GM19099 (cell line): Measurements from ENCODE around the gene COL23A1.

Source experiments
- POLR2A ChIP-seq: IDR thresholded peaks from 3 replicates; pipeline ENCODE4 v1.6.1; 2011; ENCODE audit warnings: low read depth; ENCODE audit not compliant: insufficient read length; ENCODE audit errors: extremely low read depth

Gene COL23A1

DNA sequence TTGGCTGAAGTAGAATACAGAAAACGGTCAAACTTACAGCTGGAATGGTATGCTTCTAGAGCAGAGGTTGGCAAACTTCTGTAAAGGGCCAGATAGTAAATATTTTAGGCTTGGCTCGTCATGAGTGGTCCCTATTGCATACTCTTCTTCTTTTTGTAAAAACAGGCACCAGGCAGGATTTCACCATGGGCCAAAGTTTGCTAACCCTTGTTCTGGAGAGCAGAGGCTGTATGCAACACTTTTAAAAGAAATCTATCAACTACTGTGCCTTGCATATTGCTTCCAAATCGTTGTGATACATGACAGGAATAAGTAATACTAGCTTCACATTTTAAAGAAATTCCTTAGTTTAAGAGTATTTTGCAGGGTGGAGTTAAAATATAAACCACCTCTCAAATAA lies 15.6 kb upstream of the COL23A1 start:
- no peak for TF ChIP-seq POLR2A

DNA sequence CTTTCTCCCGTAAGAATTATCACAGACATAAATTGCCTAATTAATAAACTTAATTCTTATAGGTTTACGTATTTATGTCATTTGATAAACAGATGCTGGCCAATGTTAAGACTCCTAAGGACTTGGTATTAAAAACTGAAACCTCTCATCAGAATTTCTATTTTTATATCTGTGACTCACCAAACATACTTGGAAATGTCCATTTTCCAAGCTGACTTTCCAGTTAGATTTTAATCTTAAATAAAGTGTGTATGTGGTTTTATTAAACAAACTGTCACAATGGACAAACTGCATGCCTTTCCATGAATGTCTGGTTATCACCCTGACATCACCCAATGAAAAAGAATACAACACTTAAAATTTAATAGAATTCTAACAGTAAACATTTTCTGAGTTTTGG lies 12.6 kb upstream of the COL23A1 start:
- TF ChIP-seq POLR2A: no peak

DNA sequence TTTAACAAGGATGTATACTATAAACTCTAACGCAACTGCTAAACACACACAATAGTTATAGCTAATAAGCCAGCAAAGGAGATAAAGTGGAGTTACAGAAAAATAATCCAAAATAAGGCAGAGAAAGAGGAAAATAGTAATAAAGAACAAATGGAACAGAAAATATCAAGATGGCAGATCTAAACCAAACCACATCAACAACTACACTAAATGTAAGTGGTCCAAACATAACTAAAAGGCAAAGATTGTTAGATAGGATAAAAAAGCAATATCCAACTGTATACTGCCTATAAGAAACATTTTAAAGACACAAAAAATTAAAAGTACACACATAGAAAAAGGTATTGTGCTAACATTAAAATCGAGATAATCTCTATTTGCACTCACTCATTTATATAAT lies 5.6 kb upstream of the COL23A1 start:
- TF ChIP-seq POLR2A: no peak

DNA sequence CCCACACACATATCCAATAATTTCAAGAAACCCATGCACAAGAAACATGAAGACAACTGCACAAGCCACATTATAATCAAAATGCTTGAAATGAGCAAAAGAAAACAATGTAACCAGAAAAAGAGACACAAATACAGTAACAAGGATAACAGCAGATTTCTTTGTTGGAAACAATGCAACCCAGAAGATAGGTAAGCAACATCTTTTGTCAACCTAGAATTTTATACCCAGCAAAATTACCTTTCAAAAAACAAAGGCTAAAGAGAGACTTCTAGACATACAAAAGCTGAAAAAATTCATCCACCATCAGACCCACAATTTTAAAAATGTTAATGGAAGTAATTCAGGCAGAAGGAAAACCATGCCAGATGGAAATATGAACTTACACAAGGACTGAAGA lies 5.0 kb upstream of the COL23A1 start:
- no peak for TF ChIP-seq POLR2A

DNA sequence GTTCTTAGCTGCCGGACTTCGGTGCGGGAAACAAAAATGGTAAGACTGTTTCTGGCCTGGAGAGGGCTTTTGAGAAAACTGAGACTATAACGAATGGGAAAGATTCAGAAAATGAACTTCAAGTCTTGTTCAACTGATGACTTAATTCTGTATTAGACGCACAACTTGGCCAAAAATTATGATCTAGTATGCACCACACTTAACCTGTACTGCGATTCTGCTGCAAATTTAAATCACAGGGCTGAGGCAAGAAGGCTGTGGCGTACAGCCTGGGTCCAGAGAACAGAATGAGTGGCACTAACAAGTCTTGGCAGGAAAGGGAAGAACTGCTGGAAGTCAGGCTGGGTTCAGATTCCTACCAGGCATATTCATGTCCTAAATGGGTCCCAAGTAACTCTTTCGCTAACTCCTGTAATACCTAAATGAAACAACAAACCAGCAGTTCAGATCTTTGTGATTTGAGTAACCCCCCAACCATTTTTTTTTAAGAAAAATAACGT lies 781 bp upstream of the COL23A1 start:
- no peak for TF ChIP-seq POLR2A

DNA sequence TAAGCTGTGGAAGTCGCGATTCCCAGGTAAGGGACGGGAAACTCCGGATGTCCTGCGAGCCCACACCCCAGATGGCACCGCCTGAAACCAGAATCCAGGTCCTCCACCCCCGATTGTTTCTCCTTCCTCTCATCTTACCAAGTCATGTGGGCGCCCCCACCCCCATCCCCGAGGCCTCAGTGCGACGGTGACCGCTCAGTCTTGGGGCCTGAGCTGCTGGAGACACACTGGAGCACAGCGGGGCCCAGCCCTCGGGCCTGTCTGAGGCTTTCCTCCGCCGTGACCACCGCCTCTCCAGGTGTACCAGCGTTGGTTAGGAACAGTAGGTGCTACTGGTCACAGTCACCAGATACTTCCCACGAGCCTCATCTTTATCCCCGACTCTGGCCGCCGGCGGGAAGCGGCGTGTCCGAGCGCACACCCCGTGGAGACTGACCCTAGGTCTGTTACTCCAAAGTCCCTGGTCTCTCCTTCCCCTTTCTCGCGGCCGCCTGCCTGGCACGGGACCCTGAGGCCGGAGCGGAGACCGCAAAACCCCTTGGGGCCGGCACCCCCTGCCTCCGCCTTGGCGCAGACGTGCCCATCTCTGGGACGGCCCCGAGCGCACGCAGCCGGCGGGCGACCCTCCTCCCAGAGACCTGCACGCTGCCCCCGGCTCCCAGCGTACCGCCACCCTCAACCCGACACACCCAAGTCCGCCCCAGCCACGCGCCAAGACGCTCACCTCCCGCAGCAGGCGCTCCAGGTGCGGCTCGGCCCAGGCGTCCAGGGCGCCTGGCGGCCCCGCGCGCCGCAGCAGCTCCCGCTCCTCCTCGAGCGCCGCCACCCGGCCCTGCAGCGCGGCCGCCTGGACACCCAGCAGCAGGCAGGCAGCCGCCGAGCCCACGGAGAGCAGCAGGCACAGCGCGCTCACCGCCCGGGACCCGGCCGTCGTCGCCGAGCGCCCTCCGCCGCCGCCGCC lies 733 bp downstream of the COL23A1 start:
- no peak for TF ChIP-seq POLR2A

DNA sequence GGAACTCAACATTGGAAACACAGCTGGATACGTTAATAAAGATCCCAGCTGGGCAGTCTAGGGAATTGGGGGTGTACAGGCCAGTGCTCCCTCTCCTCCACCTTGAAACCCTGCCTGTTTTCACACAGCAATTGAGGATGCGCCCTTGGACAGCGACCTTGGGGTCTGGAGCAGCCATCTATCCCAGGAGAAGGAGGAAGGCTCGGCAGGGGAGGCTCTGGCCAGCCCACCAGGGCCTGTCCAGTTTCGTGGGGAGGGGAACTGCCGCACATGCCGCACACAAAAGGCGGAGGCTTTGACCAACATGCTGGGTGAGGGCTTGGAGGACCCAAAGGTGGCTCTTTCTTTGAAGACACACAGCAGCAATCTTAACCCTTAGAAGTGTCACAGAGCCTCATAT lies 1.4 kb downstream of the COL23A1 start:
- TF ChIP-seq POLR2A: no peak

DNA sequence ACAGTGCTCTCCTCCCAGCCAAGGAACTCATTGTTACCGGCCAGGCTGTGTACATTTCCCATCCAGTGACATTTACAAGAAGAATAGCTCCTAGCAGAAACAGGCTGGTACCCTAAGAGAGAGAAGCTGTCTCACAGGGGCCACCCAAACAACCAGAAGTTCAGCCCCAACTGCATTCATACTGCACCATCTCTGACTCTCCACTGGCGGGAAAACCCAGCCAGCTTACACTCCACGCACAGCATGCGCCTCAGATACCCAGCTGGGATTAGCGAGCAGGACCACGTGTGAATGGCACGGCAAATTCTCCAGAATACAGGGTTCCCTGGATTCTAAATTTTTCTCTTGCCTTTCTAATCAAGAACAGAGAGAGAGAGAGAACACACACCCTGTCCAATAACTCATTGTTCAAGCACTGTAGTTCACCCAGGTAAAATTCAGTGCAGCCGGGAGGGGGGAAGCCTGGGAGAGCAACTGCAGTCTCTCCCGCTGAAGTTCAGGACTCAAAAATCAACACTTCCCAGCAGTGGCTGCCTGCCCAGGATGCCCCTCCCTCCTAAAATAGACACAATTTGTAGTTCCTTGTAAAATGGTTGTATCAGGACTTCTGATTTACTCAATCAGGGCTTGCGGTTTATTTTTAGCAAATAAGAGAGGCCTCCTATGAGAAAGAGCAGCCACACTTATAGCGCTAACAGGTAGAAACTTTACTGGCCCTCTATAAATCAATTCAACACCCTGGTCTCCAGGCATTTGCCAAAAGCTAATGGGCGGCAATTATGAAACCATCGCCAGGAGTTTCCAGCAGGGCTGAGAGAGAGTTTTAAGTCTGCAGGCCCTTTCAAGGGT lies 2.2 kb downstream of the COL23A1 start:
- TF ChIP-seq POLR2A: no peak

DNA sequence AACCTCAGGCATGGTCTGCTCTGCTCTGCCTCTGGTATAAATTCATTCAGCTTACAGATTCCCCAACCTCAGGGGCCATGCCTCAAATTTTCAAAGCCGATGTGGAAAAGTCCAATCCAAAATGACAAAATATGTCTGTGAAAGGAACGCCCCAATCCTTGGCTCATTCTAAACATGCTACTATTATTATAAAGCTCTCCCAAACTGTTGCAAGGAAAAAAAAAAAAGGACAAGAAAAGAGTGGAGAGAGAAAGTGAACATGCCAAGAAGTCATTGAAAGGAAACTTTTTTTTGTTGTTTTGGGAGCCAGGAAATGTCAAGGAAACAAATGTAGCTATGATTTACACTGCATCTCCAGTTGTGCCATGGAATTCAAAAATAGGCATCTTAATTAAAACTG lies 3.8 kb downstream of the COL23A1 start:
- TF ChIP-seq POLR2A: no peak

DNA sequence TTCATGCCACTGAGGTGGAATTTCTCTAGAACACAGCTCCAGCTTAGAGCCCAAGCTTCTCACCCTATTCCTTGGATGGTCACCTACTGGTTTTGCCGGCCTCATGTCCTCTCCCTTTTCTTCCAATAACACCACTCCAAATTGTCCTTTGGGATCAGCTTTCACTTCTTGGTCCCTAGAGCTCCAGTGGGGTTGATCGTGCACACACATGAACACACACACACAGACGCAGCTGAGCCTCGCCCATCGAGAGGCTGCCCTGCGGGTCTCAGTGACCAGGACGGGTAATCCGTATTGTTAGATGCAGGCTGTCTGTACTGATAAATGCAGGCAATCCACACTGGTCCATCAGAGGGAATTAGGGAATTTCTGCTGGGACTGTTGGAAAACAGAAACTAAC lies 6.9 kb downstream of the COL23A1 start:
- no peak for TF ChIP-seq POLR2A

DNA sequence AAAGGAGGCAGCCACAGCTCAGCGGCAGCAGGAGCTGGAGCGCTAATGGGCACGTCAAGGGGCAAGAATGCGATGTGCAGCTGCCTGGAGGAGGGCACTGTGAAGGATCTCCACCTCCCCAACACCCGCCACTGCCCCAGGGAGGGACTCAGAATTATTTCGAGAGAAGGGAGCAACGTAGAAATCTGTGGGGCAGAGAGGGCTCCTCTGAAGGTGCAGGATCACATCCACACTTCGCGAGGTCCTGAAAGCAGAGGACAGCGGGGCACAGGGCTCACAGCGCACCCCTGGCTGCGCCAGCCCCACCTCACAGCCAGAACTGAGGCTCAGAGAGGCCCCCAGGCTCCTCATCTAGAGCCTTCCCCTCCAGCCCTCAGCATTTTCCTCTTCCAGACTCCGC lies 7.9 kb downstream of the COL23A1 start:
- no peak for TF ChIP-seq POLR2A

DNA sequence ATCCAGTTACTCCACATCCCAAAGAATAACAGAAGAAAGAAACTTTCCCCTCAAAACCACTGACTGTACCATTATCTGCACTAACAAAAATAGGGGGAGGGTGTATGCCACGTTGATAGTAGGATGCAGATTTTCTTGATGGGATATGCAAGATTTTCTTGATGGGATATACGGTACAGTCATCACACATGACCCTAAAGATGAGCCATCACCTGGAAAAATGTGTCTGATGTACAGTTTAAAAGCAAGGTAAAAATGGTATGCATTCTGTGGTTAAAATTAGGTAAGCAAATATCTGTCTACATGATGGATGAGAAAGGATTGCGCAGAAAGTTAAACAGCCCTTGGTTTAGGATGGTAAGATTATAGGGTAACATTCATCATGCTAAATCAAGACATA lies 8.6 kb downstream of the COL23A1 start:
- no peak for TF ChIP-seq POLR2A

DNA sequence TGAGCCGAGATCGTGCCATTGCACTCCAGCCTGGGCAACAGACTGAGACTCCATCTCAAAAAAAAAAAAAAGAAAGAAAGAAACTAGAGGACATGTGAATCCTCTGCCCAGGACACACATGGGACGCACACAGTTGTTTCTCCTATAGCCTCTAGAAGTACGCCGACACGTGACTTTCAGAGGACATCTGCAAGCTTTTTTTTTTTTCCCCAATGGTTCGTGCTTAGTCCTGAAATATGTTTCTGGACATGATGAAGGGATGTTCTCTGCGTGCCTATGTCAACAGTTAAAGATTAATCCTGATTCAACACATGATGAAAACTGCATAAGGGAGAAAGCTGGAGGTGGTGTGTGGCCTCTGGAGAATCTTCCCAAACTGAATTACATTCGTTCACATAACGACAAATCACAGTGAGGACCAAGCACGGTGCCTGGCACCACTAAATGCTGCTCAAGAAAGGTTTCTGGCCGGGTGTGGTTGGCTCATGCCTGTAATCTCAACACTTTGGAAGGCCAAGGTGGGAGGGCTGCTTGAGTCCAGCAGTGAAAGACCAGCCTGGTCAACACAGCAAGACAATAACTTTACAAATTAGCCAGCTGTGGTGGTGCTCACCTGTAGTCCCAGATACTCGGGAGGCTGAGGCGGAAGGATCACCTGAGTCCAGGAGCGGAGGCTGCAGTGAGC lies 9.8 kb downstream of the COL23A1 start:
- TF ChIP-seq POLR2A: no peak

DNA sequence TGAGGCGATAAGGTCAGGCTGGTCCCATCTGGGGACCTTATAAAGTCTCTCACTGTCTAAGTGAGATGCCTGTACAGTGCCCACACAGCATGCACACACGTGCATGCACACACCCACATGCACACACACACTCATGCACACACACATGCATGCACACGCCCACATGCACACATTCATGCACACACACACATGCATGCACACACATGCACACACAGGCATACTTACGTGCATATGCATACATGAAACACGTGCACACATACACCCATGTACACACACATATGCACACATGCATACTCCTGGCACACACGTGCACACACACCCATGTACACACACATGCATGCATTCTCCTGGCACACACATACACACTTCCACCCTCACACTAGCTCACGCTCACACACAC lies 12.2 kb downstream of the COL23A1 start:
- no peak for TF ChIP-seq POLR2A

DNA sequence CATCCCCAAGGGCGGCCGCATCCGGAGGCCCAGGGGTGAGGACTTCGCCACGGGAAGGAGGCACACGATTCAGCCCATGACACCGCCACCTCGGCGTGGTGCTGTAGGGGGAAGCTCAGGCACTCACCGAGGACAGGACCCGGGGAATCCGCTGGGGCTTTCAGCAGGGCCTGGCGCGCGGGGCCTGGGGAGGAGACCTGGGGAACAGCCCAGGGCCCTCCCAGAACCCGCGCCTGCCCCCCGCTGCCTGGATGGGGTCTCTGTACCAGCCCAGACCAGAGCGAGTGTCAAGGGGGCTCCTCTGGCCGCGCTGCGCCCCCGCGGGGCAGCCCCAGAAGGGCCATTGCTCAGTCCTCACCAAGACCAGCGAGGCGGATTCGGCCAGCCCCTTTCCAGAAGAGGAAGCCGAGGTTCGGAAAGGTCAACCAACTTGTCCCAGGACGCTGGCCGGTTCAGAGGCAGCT lies 12.8 kb downstream of the COL23A1 start:
- TF ChIP-seq POLR2A: no peak
